A549 treated with AZD9567 at 1 μM for 4 hours (cell line): Measurements from ENCODE around the gene TAOK3. TPM values are rescaled to one million over a fixed set of nuclear protein-coding genes. Genes with fewer than 3 reads are reported as not detected.

Experiments
- total RNA-seq: library from RNA; stranded (reverse); fragments of 200-300 nt; extraction: Qiagen RNA extraction; gene quantifications from 5 replicates; pipeline ENCODE4 v1.2.3, GENCODE V29; 2022; ENCODE audit not compliant: insufficient read depth

TAOK3 gene
- total RNA-seq, result 8.7 to 24.2 TPM (median 10.2 TPM) in 5 replicates

GRCh38 chr12:118372541-118373495 is at the start of gene TAOK3:
TSS of gene TAOK3 (minus strand) at chr12:118372907. CDS start at chr12:118255567, 117,340 bp downstream.

DNA sequence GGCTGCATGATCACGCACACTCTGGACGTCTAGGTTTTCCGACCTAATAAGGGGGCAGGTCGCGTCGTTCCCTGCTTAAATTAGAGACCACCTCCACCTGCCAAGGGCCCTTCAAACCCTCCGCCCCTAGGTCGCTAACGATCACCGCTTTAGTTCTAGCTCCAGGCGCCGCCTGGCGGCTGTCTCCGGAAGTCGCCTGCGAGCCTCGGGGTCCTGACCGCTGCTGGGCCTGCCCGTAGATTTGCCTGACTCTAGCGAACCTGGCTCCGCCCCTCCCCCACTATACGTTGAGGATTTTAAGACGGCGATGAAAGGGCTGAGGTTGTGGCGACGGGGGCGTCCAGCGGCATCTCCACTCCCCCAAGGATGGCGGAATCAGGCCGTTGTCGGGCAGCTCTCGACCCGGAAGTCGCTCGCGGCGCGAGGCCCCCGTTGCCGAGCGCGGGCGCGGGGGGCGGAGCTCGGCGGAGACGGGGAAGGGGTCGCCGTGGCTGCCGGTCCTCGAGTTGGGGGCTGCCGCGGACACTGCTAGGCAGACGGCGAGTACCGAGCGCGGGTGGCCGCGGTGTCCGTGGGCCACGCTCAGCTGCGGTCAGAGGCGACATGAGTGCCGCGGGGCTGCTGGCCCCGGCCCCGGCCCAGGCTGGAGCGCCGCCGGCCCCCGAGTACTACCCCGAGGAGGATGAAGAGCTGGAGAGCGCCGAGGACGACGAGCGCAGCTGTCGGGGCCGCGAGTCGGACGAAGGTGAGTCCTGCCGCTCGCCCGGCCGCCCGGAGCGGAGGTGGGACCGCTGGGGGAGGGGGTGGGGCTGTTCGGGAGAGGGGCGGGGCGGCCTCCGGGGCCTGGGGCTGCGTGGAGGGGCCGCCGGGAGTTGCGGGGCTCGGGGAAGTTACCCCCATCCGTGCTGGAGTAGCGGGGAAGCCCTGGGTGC is 3.6 kb upstream of the TAOK3 start, which contains the start of gene SUDS3:
TSS of gene SUDS3 (plus strand) at position 467 of the 932 bp plus-strand sequence. CDS start at position 604, 137 bp downstream.

GRCh38 chr12:118135788-118136558 is 236.7 kb downstream of the TAOK3 start, which contains the start of gene PEBP1:
TSS of gene PEBP1 (plus strand) at chr12:118136124. CDS start at chr12:118136210, 86 bp downstream.

GRCh38 chr12:118103601-118104382 is 268.9 kb downstream of the TAOK3 start, which contains the start of gene VSIG10:
TSS of gene VSIG10 (minus strand) at chr12:118104011. CDS start at chr12:118103671, 340 bp downstream.

Other genes with a start within 250 kb of the TAOK3 start
- gene PEBP1, start 236.8 kb downstream of the TAOK3 start, total RNA-seq, result 267 to 296 TPM (median 289 TPM) in 5 replicates
- gene SUDS3, start 3.6 kb upstream of the TAOK3 start, total RNA-seq, result 12.8 to 24.4 TPM (median 14.5 TPM) in 5 replicates